ENCODE measurements around the gene JUND. TPM values are rescaled to one million over a fixed set of nuclear protein-coding genes. Genes with fewer than 3 reads are reported as not detected.

JUND gene
- total RNA-seq, 1 experiment from 2014 or later: 181 TPM

- Histone ChIP-seq H3K4me3 (ENCODE audit: insufficient read depth, low read depth, low read length) (no peak overlapping the region), H3K36me3 (replicated peaks; ENCODE audit: control insufficient read depth, insufficient read depth, low read length) (peaks cover 28% of the 10 kb centered on the region), H3K27me3 (ENCODE audit: control insufficient read depth, insufficient read depth, low read length) (no peaks in the 10 kb centered on the region)
Observed at GRCh38 chr19:18312092-18312534, 30.7 kb upstream of the JUND start.

GRCh38 chr19:18311502-18312091 is 30.2 kb upstream of the JUND start:
- Histone ChIP-seq H3K27me3 (ENCODE audit: control insufficient read depth, insufficient read depth, low read length) (no peaks in the 10 kb centered on the region), H3K36me3 (replicated peaks; ENCODE audit: control insufficient read depth, insufficient read depth, low read length) (peaks cover 30% of the 10 kb centered on the region), H3K4me3 (ENCODE audit: insufficient read depth, low read depth, low read length) (no peak overlapping the region)
- peak; percentile 43 for DNase-seq

More at GRCh38 chr19:18312092-18312534, 30.7 kb upstream of the JUND start:
- DNase-seq: peak; percentile 27

- peak; percentile 32 for DNase-seq
- H3K27me3 ChIP-seq (ENCODE audit: control insufficient read depth, insufficient read depth, low read length): no peaks in the 10 kb centered on the region
- no peak overlapping the region for H3K4me3 ChIP-seq (ENCODE audit: insufficient read depth, low read depth, low read length)
- peaks cover 30% of the 10 kb centered on the region for H3K36me3 ChIP-seq (replicated peaks; ENCODE audit: control insufficient read depth, insufficient read depth, low read length)
Observed at GRCh38 chr19:18310966-18311365, 29.5 kb upstream of the JUND start.

GRCh38 chr19:18310118-18310909 is 28.9 kb upstream of the JUND start:
- Histone ChIP-seq H3K36me3 (replicated peaks; ENCODE audit: control insufficient read depth, insufficient read depth, low read length) (peaks cover 29% of the 10 kb centered on the region), H3K27me3 (ENCODE audit: control insufficient read depth, insufficient read depth, low read length) (no peaks in the 10 kb centered on the region), H3K4me3 (ENCODE audit: insufficient read depth, low read depth, low read length) (no peak overlapping the region)
- DNase-seq: peak; percentile 45

- Histone ChIP-seq H3K27me3 (ENCODE audit: control insufficient read depth, insufficient read depth, low read length) (no peaks in the 10 kb centered on the region), H3K36me3 (replicated peaks; ENCODE audit: control insufficient read depth, insufficient read depth, low read length) (peaks cover 28% of the 10 kb centered on the region), H3K4me3 (ENCODE audit: insufficient read depth, low read depth, low read length) (no peak overlapping the region)
- peak; percentile 44 for DNase-seq
Observed at GRCh38 chr19:18309525-18310064, 28.2 kb upstream of the JUND start.

GRCh38 chr19:18308948-18309325 is 27.5 kb upstream of the JUND start:
- peak; percentile 41 for DNase-seq
- Histone ChIP-seq H3K27me3 (ENCODE audit: control insufficient read depth, insufficient read depth, low read length) (no peaks in the 10 kb centered on the region), H3K4me3 (ENCODE audit: insufficient read depth, low read depth, low read length) (no peak overlapping the region), H3K36me3 (replicated peaks; ENCODE audit: control insufficient read depth, insufficient read depth, low read length) (peaks cover 25% of the 10 kb centered on the region)

GRCh38 chr19:18308051-18308947 is 26.9 kb upstream of the JUND start:
- peak; percentile 49 for DNase-seq

GRCh38 chr19:18307271-18307681 is 25.9 kb upstream of the JUND start:
- H3K4me3 ChIP-seq (ENCODE audit: insufficient read depth, low read depth, low read length): no peak overlapping the region
- DNase-seq: peak; percentile 68
- peaks cover 15% of the 10 kb centered on the region for H3K36me3 ChIP-seq (replicated peaks; ENCODE audit: control insufficient read depth, insufficient read depth, low read length)
- no peaks in the 10 kb centered on the region for H3K27me3 ChIP-seq (ENCODE audit: control insufficient read depth, insufficient read depth, low read length)

More at GRCh38 chr19:18308051-18308947, 26.9 kb upstream of the JUND start:
- Histone ChIP-seq H3K4me3 (ENCODE audit: insufficient read depth, low read depth, low read length) (no peak overlapping the region), H3K36me3 (replicated peaks; ENCODE audit: control insufficient read depth, insufficient read depth, low read length) (peaks cover 21% of the 10 kb centered on the region), H3K27me3 (ENCODE audit: control insufficient read depth, insufficient read depth, low read length) (no peaks in the 10 kb centered on the region)

GRCh38 chr19:18306888-18307260 is 25.5 kb upstream of the JUND start:
- no peak for DNase-seq
- Histone ChIP-seq H3K36me3 (replicated peaks; ENCODE audit: control insufficient read depth, insufficient read depth, low read length) (peaks cover 12% of the 10 kb centered on the region), H3K4me3 (ENCODE audit: insufficient read depth, low read depth, low read length) (no peak overlapping the region), H3K27me3 (ENCODE audit: control insufficient read depth, insufficient read depth, low read length) (no peaks in the 10 kb centered on the region)

GRCh38 chr19:18306209-18306887 is 24.9 kb upstream of the JUND start:
- Histone ChIP-seq H3K4me3 (ENCODE audit: insufficient read depth, low read depth, low read length) (no peak overlapping the region), H3K36me3 (replicated peaks; ENCODE audit: control insufficient read depth, insufficient read depth, low read length) (peaks cover 12% of the 10 kb centered on the region), H3K27me3 (ENCODE audit: control insufficient read depth, insufficient read depth, low read length) (no peaks in the 10 kb centered on the region)
- DNase-seq: peak; percentile 43

GRCh38 chr19:18304458-18305310 is 23.3 kb upstream of the JUND start:
- H3K36me3 ChIP-seq (replicated peaks; ENCODE audit: control insufficient read depth, insufficient read depth, low read length): peaks cover 6% of the 10 kb centered on the region
- peak; percentile 93 for DNase-seq
- no peaks in the 10 kb centered on the region for H3K27me3 ChIP-seq (ENCODE audit: control insufficient read depth, insufficient read depth, low read length)
- H3K4me3 ChIP-seq (ENCODE audit: insufficient read depth, low read depth, low read length): peak overlapping the region; percentile 29

GRCh38 chr19:18304208-18304457 is 22.7 kb upstream of the JUND start:
- no peaks in the 10 kb centered on the region for H3K27me3 ChIP-seq (ENCODE audit: control insufficient read depth, insufficient read depth, low read length)
- peaks cover 4% of the 10 kb centered on the region for H3K36me3 ChIP-seq (replicated peaks; ENCODE audit: control insufficient read depth, insufficient read depth, low read length)
- no peak for DNase-seq
- no peak overlapping the region for H3K4me3 ChIP-seq (ENCODE audit: insufficient read depth, low read depth, low read length)

- H3K36me3 ChIP-seq (replicated peaks; ENCODE audit: control insufficient read depth, insufficient read depth, low read length): no peaks in the 10 kb centered on the region
- H3K4me3 ChIP-seq (ENCODE audit: insufficient read depth, low read depth, low read length): no peak overlapping the region
- H3K27me3 ChIP-seq (ENCODE audit: control insufficient read depth, insufficient read depth, low read length): no peaks in the 10 kb centered on the region
- peak; percentile 15 for DNase-seq
Observed at GRCh38 chr19:18301718-18302111, 20.3 kb upstream of the JUND start.
